Tibial nerve (tissue), 4 donors: ENCODE results near the gene FKBP8.

ENCODE experiments used
- CTCF ChIP-seq, 5 experiments: fragments of 200-600 bp in 3 of 5; fragments of 450-650 bp in 2 of 5; sonication (generic) in 3 of 5; IDR thresholded peaks; one replicate each; pipeline ENCODE4 v1.5.1; 2016 to 2019; ENCODE audit warnings: antibody characterized with exemption in 5 of 5, mild to moderate bottlenecking in 3 of 5, moderate library complexity in 2 of 5
- EP300 ChIP-seq, 2 donors: sonication (generic); formaldehyde crosslinking; IDR thresholded peaks; one replicate each; pipeline ENCODE4 v1.6.1; 2017; ENCODE audit warnings: antibody characterized with exemption in 2 of 2, mild to moderate bottlenecking in 1 of 2

- TF ChIP-seq CTCF (IDR thresholded peaks at IDR 0.05), result no peak
- TF ChIP-seq EP300 (IDR thresholded peaks at IDR 0.05), result no peak
Measured at GRCh38 chr19:18488403-18488723, 55.0 kb downstream of the FKBP8 start.
